Calu3 (cell line): ENCODE results near the gene BEX1. TPM values are rescaled to one million over a fixed set of nuclear protein-coding genes. Genes with fewer than 3 reads are reported as not detected.

Experiments
- BruUV-seq: library from RNA; stranded (reverse); fragments of 400-500 nt; replicated peaks from 2 replicates; lab custom pipeline; 2021; lab: Mats Ljungman, UMichigan
- CTCF ChIA-PET: fragments of 300-600 bp; sonication (Branson Sonifier 250); formaldehyde crosslinking; loops from one replicate; lab custom pipeline; 2022; ENCODE audit warnings: antibody characterized with exemption; lab: Charles Lee
- DNase-seq: peaks from one replicate; pipeline ENCODE4 v3.0.0; 2022
- H3K27ac Mint-ChIP-seq: one replicate; pipeline ENCODE4 v1.8.0; 2022; ENCODE audit warnings: mixed read lengths; ENCODE audit not compliant: unreplicated experiment
- H3K27me3 Mint-ChIP-seq: one replicate; pipeline ENCODE4 v1.8.0; 2022; ENCODE audit warnings: mixed read lengths; ENCODE audit not compliant: unreplicated experiment
- H3K36me3 Mint-ChIP-seq: one replicate; pipeline ENCODE4 v1.8.0; 2022; ENCODE audit warnings: mild to moderate bottlenecking, moderate library complexity, mixed read lengths; ENCODE audit not compliant: insufficient read depth, unreplicated experiment
- H3K4me1 Mint-ChIP-seq: one replicate; pipeline ENCODE4 v1.8.0; 2022; ENCODE audit warnings: mild to moderate bottlenecking, low read depth, mixed read lengths; ENCODE audit not compliant: unreplicated experiment
- H3K4me3 Mint-ChIP-seq: one replicate; pipeline ENCODE4 v1.8.0; 2022; ENCODE audit warnings: mild to moderate bottlenecking, low read depth, moderate library complexity, mixed read lengths; ENCODE audit not compliant: unreplicated experiment
- H3K9me3 Mint-ChIP-seq: one replicate; pipeline ENCODE4 v1.8.0; 2022; ENCODE audit warnings: low read depth, mixed read lengths; ENCODE audit not compliant: unreplicated experiment
- CTCF ChIP-seq: fragments of 200-600 bp; IDR thresholded peaks from one replicate; pipeline ENCODE4 v1.8.0; 2022; ENCODE audit warnings: antibody characterized with exemption; ENCODE audit not compliant: unreplicated experiment
- intact Hi-C: fragments of 100-400 bp; cut with micrococcal nuclease; formaldehyde crosslinking; loops from one replicate; pipeline ENCODE4 v1.10.0; 2022; ENCODE audit not compliant: unreplicated experiment
- total RNA-seq: library from RNA; stranded (reverse); gene quantifications from 2 replicates; pipeline ENCODE4 v1.2.3, GENCODE V29; 2022

The BEX1 gene
- total RNA-seq, 1 experiment from 2014 or later: 9.2 TPM

GRCh38 chrX:103092942-103093341, 29.0 kb upstream of the BEX1 start, which contains the start of gene NXF3:
Gene NXF3, minus strand, starts transcription at chrX:103093143. Its CDS starts 120 bp downstream, at chrX:103093023.
- no peaks in the 10 kb centered on the region for H3K9me3 Mint-ChIP-seq
- no peak within 1 kb of the TSS for H3K27ac Mint-ChIP-seq
- H3K27me3 Mint-ChIP-seq: no peaks in the 10 kb centered on the region
- H3K4me1 Mint-ChIP-seq: no peaks in the 10 kb centered on the region
- H3K4me3 Mint-ChIP-seq: no peak within 1 kb of the TSS
- TF ChIP-seq CTCF: no peak
- no peaks in the 10 kb centered on the region for H3K36me3 Mint-ChIP-seq
- no peak for DNase-seq
- BruUV-seq: no TSS peak
- CTCF ChIA-PET: no interaction called here
- intact Hi-C loops: no loop called here

GRCh38 chrX:103081051-103081450, 17.1 kb upstream of the BEX1 start:
- H3K27me3 Mint-ChIP-seq: peaks cover 52% of the 10 kb centered on the region
- no peak for DNase-seq
- intact Hi-C loops: no loop called here
- H3K36me3 Mint-ChIP-seq: no peaks in the 10 kb centered on the region
- no peak overlapping the region for H3K4me3 Mint-ChIP-seq
- CTCF ChIA-PET: no interaction called here
- no peak overlapping the region for H3K27ac Mint-ChIP-seq
- TF ChIP-seq CTCF: no peak
- H3K4me1 Mint-ChIP-seq: no peaks in the 10 kb centered on the region
- H3K9me3 Mint-ChIP-seq: no peaks in the 10 kb centered on the region
- BruUV-seq: no TSS peak

GRCh38 chrX:103073467-103073866, 9.5 kb upstream of the BEX1 start:
- no peak for TF ChIP-seq CTCF
- H3K4me3 Mint-ChIP-seq: no peak overlapping the region
- H3K9me3 Mint-ChIP-seq: no peaks in the 10 kb centered on the region
- H3K27ac Mint-ChIP-seq: no peak overlapping the region
- DNase-seq: no peak
- intact Hi-C loops: no loop called here
- CTCF ChIA-PET: no interaction called here
- peaks cover 5% of the 10 kb centered on the region for H3K36me3 Mint-ChIP-seq
- H3K4me1 Mint-ChIP-seq: no peaks in the 10 kb centered on the region
- H3K27me3 Mint-ChIP-seq: peaks cover 23% of the 10 kb centered on the region
- no TSS peak for BruUV-seq

GRCh38 chrX:103066606-103067005, 2.6 kb upstream of the BEX1 start:
- Mint-ChIP-seq H3K9me3 (peaks cover 2% of the 10 kb centered on the region), H3K27ac (no peak overlapping the region), H3K4me3 (no peak overlapping the region), H3K4me1 (no peaks in the 10 kb centered on the region), H3K36me3 (no peaks in the 10 kb centered on the region), H3K27me3 (peaks cover 28% of the 10 kb centered on the region)
- no TSS peak for BruUV-seq
- intact Hi-C loops: no loop called here
- no peak for DNase-seq
- TF ChIP-seq CTCF: no peak
- CTCF ChIA-PET: no interaction called here
